Measurements from ENCODE around the gene TRIM39. TPM values are rescaled to one million over a fixed set of nuclear protein-coding genes. Genes with fewer than 3 reads are reported as not detected.

TRIM39 gene
- total RNA-seq, 2 experiments from 2014 or later = 38.2 to 38.3 TPM

DNA sequence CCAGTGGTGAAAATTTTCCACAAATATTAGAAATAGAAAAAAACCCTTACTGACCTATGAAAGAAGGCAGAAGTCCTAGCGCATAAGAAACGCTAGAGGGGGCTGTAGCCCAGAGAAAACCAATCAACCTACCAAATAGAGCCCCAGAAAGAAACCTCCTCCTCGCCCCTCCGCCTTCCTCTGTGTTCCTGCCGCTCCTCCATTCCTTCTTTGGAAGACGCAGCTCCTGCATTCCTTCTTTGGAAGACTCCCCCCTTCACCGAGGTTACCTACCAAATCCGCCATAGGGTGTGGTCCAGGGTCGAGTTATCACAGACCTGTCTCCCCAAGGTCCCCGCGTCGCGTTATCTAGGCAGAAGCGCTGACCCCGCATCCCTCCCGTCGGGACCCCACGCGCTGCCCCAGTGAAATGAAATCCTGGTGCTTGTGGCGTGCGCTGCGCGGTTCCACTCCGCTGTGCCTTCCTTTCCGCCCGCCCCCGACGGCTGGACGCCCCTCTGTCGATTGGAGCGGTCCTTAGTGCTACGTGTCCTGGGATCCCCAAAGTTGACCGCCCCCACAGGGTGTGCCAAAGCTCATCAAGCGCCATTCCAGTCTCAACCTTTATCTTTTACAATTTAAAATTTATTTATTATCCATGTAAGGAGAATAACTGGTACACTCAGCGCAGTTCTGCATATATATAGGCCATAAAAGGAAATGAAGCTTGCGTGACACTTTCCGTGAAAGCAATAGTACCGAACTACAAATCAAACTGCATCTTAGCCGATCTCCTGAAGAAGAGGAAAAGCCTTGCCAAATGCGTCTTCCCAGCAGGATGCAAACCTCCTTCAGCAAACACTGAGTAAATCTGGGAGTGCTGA lies 31.2 kb downstream of the TRIM39 start:
- TF ChIP-seq, protein P1, sequence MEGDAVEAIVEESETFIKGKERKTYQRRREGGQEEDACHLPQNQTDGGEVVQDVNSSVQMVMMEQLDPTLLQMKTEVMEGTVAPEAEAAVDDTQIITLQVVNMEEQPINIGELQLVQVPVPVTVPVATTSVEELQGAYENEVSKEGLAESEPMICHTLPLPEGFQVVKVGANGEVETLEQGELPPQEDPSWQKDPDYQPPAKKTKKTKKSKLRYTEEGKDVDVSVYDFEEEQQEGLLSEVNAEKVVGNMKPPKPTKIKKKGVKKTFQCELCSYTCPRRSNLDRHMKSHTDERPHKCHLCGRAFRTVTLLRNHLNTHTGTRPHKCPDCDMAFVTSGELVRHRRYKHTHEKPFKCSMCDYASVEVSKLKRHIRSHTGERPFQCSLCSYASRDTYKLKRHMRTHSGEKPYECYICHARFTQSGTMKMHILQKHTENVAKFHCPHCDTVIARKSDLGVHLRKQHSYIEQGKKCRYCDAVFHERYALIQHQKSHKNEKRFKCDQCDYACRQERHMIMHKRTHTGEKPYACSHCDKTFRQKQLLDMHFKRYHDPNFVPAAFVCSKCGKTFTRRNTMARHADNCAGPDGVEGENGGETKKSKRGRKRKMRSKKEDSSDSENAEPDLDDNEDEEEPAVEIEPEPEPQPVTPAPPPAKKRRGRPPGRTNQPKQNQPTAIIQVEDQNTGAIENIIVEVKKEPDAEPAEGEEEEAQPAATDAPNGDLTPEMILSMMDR (IDR thresholded peaks at IDR 0.05) = peak; percentile 80
- CTCF ChIA-PET = interaction anchor here (0.9 to 1.3 kb wide), 2 partner anchors 39 to 42 kb away, joined by 3 to 4 read pairs; no protein-coding TSS in a partner anchor
- H3K27ac ChIP-seq (ENCODE audit: low read depth in 1 of 2, low read length in 2 of 2) = no peak overlapping the region
- Mint-ChIP-seq H3K27ac (no peak overlapping the region), H3K4me3 (peak overlapping the region; percentile 63), H3K36me3 (ENCODE audit: low read depth) (no peaks in the 10 kb centered on the region), H3K4me1 (ENCODE audit: low read depth) (peaks cover 5% of the 10 kb centered on the region), H3K9me3 (no peaks in the 10 kb centered on the region), H3K27me3 (peaks cover 66% of the 10 kb centered on the region)
- ATAC-seq (ENCODE audit: poor library complexity) = peak; percentile 94
- H3K4me1 ChIP-seq (ENCODE audit: insufficient read depth, low read length) = peaks cover 7% of the 10 kb centered on the region
- intact Hi-C loops (cut with DNase I, micrococcal nuclease) = loop anchor here (1.0 kb wide), 1 partner anchor 39 kb away; no protein-coding TSS in a partner anchor
- DNase-seq = peak; percentile 19 to 82 (median 44)
- H3K27me3 ChIP-seq (ENCODE audit: control insufficient read depth in 1 of 2, insufficient read depth in 2 of 2, low read length in 2 of 2) = peaks cover 25 to 58% of the 10 kb centered on the region in 2 experiments
- no peaks in the 10 kb centered on the region for H3K36me3 ChIP-seq (ENCODE audit: insufficient read depth, low read length)
- POLR2A ChIA-PET = interaction anchor here (1.8 kb wide), 1 partner anchor 31 kb away, joined by 4 read pairs; the partner anchor contains the start of gene TRIM39
- no peaks in the 10 kb centered on the region for H3K9me3 ChIP-seq (ENCODE audit: control insufficient read depth in 1 of 2, insufficient read depth in 1 of 2, low read length in 2 of 2)
- H3K4me3 ChIP-seq (ENCODE audit: low read length) = peak overlapping the region; percentile 49

DNA sequence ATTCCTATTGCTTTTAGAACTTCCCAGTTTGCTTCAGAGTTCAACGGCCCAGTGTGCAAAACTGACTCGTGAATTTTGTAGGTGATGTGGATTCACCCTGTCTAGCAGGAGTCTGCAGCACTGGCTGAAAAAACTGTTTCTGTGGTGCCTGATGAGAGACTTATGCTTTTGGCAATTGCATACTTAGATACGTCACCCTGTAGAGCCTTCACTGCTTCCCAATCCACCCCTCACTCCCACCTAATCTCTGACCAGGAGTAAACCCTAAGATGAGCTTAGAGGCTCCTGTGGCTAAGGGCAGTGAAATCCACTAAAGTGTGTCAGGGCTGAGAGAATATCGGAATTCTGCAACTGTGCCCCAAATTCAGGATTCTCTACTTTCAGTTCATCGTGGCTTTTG lies 32.5 kb downstream of the TRIM39 start:
- no peak overlapping the region for H3K27ac ChIP-seq (ENCODE audit: low read depth in 1 of 2, low read length in 2 of 2)
- H3K4me3 ChIP-seq (ENCODE audit: low read length) = no peak overlapping the region
- DNase-seq (no peak), ATAC-seq (ENCODE audit: poor library complexity) (no peak)
- peaks cover 25 to 55% of the 10 kb centered on the region in 2 experiments for H3K27me3 ChIP-seq (ENCODE audit: control insufficient read depth in 1 of 2, insufficient read depth in 2 of 2, low read length in 2 of 2)
- ChIA-PET POLR2A (no interaction called here), CTCF (interaction anchor here (1.5 kb wide), 1 partner anchor 9 kb away, joined by 4 read pairs; no protein-coding TSS in a partner anchor)
- H3K9me3 Mint-ChIP-seq = no peaks in the 10 kb centered on the region
- H3K36me3 ChIP-seq (ENCODE audit: insufficient read depth, low read length) = no peaks in the 10 kb centered on the region
- H3K4me3 Mint-ChIP-seq = no peak overlapping the region
- peaks cover 5% of the 10 kb centered on the region for H3K4me1 Mint-ChIP-seq (ENCODE audit: low read depth)
- no peak overlapping the region for H3K27ac Mint-ChIP-seq
- intact Hi-C loops (cut with DNase I, micrococcal nuclease) = no loop called here
- H3K36me3 Mint-ChIP-seq (ENCODE audit: low read depth) = no peaks in the 10 kb centered on the region
- H3K9me3 ChIP-seq (ENCODE audit: control insufficient read depth in 1 of 2, insufficient read depth in 1 of 2, low read length in 2 of 2) = no peaks in the 10 kb centered on the region
- TF ChIP-seq, protein P1 (IDR thresholded peaks at IDR 0.05) = no peak
- H3K27me3 Mint-ChIP-seq = peaks cover 74% of the 10 kb centered on the region
- peaks cover 7% of the 10 kb centered on the region for H3K4me1 ChIP-seq (ENCODE audit: insufficient read depth, low read length)

DNA sequence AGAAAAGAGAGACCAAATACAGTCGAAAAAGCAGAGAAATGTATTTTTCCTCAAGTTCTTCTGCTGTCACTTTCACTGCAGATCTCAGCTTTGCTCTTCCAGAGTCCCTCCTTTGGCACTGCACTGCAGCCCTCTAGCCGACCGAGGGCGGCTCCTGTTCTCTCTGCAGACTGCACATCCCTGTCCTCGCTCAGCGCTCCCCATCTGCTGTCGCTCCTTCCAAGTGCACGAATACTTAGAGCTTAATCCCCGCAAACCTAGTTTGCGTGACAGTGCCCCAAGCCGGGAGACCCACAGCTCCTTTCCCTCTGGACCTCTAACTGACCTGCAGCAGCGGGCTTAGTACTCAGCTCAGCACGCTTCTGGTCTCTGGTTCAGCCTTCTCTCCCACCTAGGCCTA lies 33.4 kb downstream of the TRIM39 start:
- POLR2A ChIA-PET = interaction anchor here (0.6 kb wide), 1 partner anchor 499 kb away, joined by 3 read pairs; no protein-coding TSS in a partner anchor
- H3K9me3 Mint-ChIP-seq = no peaks in the 10 kb centered on the region
- TF ChIP-seq, protein P1 (IDR thresholded peaks at IDR 0.05) = no peak
- CTCF ChIA-PET = interaction anchor here (1.5 kb wide), 1 partner anchor 8 kb away, joined by 4 read pairs; no protein-coding TSS in a partner anchor
- peaks cover 25 to 55% of the 10 kb centered on the region in 2 experiments for H3K27me3 ChIP-seq (ENCODE audit: control insufficient read depth in 1 of 2, insufficient read depth in 2 of 2, low read length in 2 of 2)
- H3K4me1 Mint-ChIP-seq (ENCODE audit: low read depth) = peaks cover 5% of the 10 kb centered on the region
- DNase-seq = no peak
- H3K27me3 Mint-ChIP-seq = peaks cover 72% of the 10 kb centered on the region
- intact Hi-C loops (cut with DNase I, micrococcal nuclease) = no loop called here
- H3K27ac Mint-ChIP-seq = no peak overlapping the region
- H3K4me3 Mint-ChIP-seq = no peak overlapping the region
- H3K9me3 ChIP-seq (ENCODE audit: control insufficient read depth in 1 of 2, insufficient read depth in 1 of 2, low read length in 2 of 2) = no peaks in the 10 kb centered on the region
- no peaks in the 10 kb centered on the region for H3K36me3 ChIP-seq (ENCODE audit: insufficient read depth, low read length)
- H3K4me3 ChIP-seq (ENCODE audit: low read length) = no peak overlapping the region
- peaks cover 7% of the 10 kb centered on the region for H3K4me1 ChIP-seq (ENCODE audit: insufficient read depth, low read length)
- no peak overlapping the region for H3K27ac ChIP-seq (ENCODE audit: low read depth in 1 of 2, low read length in 2 of 2)
- no peak for ATAC-seq (ENCODE audit: poor library complexity)
- H3K36me3 Mint-ChIP-seq (ENCODE audit: low read depth) = no peaks in the 10 kb centered on the region

All from CD4-positive, alpha-beta T cell (primary cell).